Activated B cell treated with CpG ODN at 0.5 μM for 24 hours (primary cell): ENCODE data around the gene GOLGA6A. TPM values are rescaled to one million over a fixed set of nuclear protein-coding genes. Genes with fewer than 3 reads are reported as not detected.
"Not testable (repeated sequence)": the region's sequence is repeated elsewhere in the genome, so short reads cannot be mapped to it uniquely, and the experiment has no call there.

Experiments used
- ATAC-seq: fragments of 200-7000 bp; cut with Tn5 transposase; one replicate; pipeline ENCODE4 v1.10.0; 2021; ENCODE audit warnings: low read depth, mild to moderate bottlenecking, moderate library complexity
- CTCF ChIA-PET: fragments of 350-600 bp; sonication (Branson Sonifier 250); formaldehyde crosslinking; loops from one replicate; lab custom pipeline; 2021; ENCODE audit warnings: antibody characterized with exemption; lab: Charles Lee
- POLR2A ChIA-PET: fragments of 350-600 bp; sonication (Branson Sonifier 250); formaldehyde crosslinking; loops from one replicate; lab custom pipeline; 2021; ENCODE audit warnings: antibody characterized with exemption; lab: Charles Lee
- DNase-seq: peaks from one replicate; pipeline ENCODE4 v3.0.0; 2022
- H3K27ac Mint-ChIP-seq: one replicate; pipeline ENCODE4 v1.8.0; 2020; ENCODE audit warnings: mixed read lengths
- H3K27me3 Mint-ChIP-seq: one replicate; pipeline ENCODE4 v1.8.0; 2021; ENCODE audit warnings: mixed read lengths
- H3K36me3 Mint-ChIP-seq: one replicate; pipeline ENCODE4 v1.8.0; 2021; ENCODE audit warnings: low read depth, mixed read lengths
- H3K4me1 Mint-ChIP-seq: one replicate; pipeline ENCODE4 v1.8.0; 2021; ENCODE audit warnings: mixed read lengths
- H3K4me3 Mint-ChIP-seq: one replicate; pipeline ENCODE4 v1.8.0; 2020; ENCODE audit warnings: mild to moderate bottlenecking, mixed read lengths
- H3K9me3 Mint-ChIP-seq: one replicate; pipeline ENCODE4 v1.8.0; 2020; ENCODE audit warnings: mixed read lengths
- CTCF ChIP-seq: fragments of 200-600 bp; IDR thresholded peaks from one replicate; pipeline ENCODE4 v1.8.0; 2022; ENCODE audit warnings: antibody characterized with exemption, mild to moderate bottlenecking
- intact Hi-C: fragments of 100-400 bp; cut with micrococcal nuclease; formaldehyde crosslinking; loops from one replicate; pipeline ENCODE4 v1.15.1; 2024
- total RNA-seq: library from RNA; stranded (reverse); gene quantifications from 2 replicates; pipeline ENCODE4 v1.2.3, GENCODE V29; 2022

GOLGA6A gene
- total RNA-seq, 1 donor from 2014 or later: not detected

GRCh38 chr15:74096753-74097474 lies 14.6 kb upstream of the GOLGA6A start:
- CTCF ChIA-PET, H3K4me1 Mint-ChIP-seq, H3K27me3 Mint-ChIP-seq, H3K27ac Mint-ChIP-seq, H3K36me3 Mint-ChIP-seq, intact Hi-C loops, POLR2A ChIA-PET, DNase-seq, H3K4me3 Mint-ChIP-seq, ATAC-seq, H3K9me3 Mint-ChIP-seq: not testable (repeated sequence)

- H3K4me1 Mint-ChIP-seq, H3K36me3 Mint-ChIP-seq, DNase-seq, CTCF ChIA-PET, H3K4me3 Mint-ChIP-seq, H3K9me3 Mint-ChIP-seq, intact Hi-C loops, H3K27me3 Mint-ChIP-seq, H3K27ac Mint-ChIP-seq, POLR2A ChIA-PET, ATAC-seq: not testable (repeated sequence)
Observed at GRCh38 chr15:74095610-74096009, 13.3 kb upstream of the GOLGA6A start.

- DNase-seq: not testable (repeated sequence)
Observed at GRCh38 chr15:74094567-74094966, 12.2 kb upstream of the GOLGA6A start.

GRCh38 chr15:74075781-74076180 lies 6.6 kb downstream of the GOLGA6A start:
- H3K4me3 Mint-ChIP-seq, ATAC-seq, DNase-seq, H3K36me3 Mint-ChIP-seq, H3K27ac Mint-ChIP-seq, intact Hi-C loops, H3K27me3 Mint-ChIP-seq, CTCF ChIA-PET, H3K9me3 Mint-ChIP-seq, POLR2A ChIA-PET, H3K4me1 Mint-ChIP-seq: not testable (repeated sequence)

More at GRCh38 chr15:74094567-74094966, 12.2 kb upstream of the GOLGA6A start:
- H3K27me3 Mint-ChIP-seq, H3K9me3 Mint-ChIP-seq, ATAC-seq, CTCF ChIA-PET, POLR2A ChIA-PET, H3K4me1 Mint-ChIP-seq, H3K36me3 Mint-ChIP-seq, H3K27ac Mint-ChIP-seq, intact Hi-C loops, H3K4me3 Mint-ChIP-seq: not testable (repeated sequence)

- DNase-seq, H3K9me3 Mint-ChIP-seq, H3K36me3 Mint-ChIP-seq, POLR2A ChIA-PET, H3K27me3 Mint-ChIP-seq, ATAC-seq, H3K4me1 Mint-ChIP-seq, CTCF ChIA-PET, intact Hi-C loops, H3K4me3 Mint-ChIP-seq, H3K27ac Mint-ChIP-seq: not testable (repeated sequence)
Observed at GRCh38 chr15:74072614-74073337, 9.6 kb downstream of the GOLGA6A start.

- H3K4me1 Mint-ChIP-seq, intact Hi-C loops, H3K36me3 Mint-ChIP-seq, POLR2A ChIA-PET, H3K27ac Mint-ChIP-seq, DNase-seq, ATAC-seq, H3K27me3 Mint-ChIP-seq, H3K4me3 Mint-ChIP-seq, CTCF ChIA-PET, H3K9me3 Mint-ChIP-seq: not testable (repeated sequence)
Observed at GRCh38 chr15:74072132-74072531, 10.2 kb downstream of the GOLGA6A start.

- H3K9me3 Mint-ChIP-seq, DNase-seq, H3K4me1 Mint-ChIP-seq, intact Hi-C loops, ATAC-seq, H3K36me3 Mint-ChIP-seq, POLR2A ChIA-PET, CTCF ChIA-PET, H3K27me3 Mint-ChIP-seq, H3K27ac Mint-ChIP-seq, H3K4me3 Mint-ChIP-seq: not testable (repeated sequence)
Observed at GRCh38 chr15:74071645-74072044, 10.7 kb downstream of the GOLGA6A start.

GRCh38 chr15:74065684-74066411 lies 16.5 kb downstream of the GOLGA6A start:
- H3K4me3 Mint-ChIP-seq, POLR2A ChIA-PET, H3K4me1 Mint-ChIP-seq, H3K27me3 Mint-ChIP-seq, intact Hi-C loops, H3K9me3 Mint-ChIP-seq, H3K27ac Mint-ChIP-seq, CTCF ChIA-PET, H3K36me3 Mint-ChIP-seq: not testable (repeated sequence)
- ATAC-seq: peak; percentile 97
- TF ChIP-seq CTCF: peak; percentile 27
- peak; percentile 43 for DNase-seq

GRCh38 chr15:74064822-74065221 lies 17.5 kb downstream of the GOLGA6A start:
- H3K36me3 Mint-ChIP-seq, POLR2A ChIA-PET, H3K27me3 Mint-ChIP-seq, intact Hi-C loops, H3K4me3 Mint-ChIP-seq, DNase-seq, H3K4me1 Mint-ChIP-seq, H3K27ac Mint-ChIP-seq, CTCF ChIA-PET, ATAC-seq, H3K9me3 Mint-ChIP-seq: not testable (repeated sequence)

- not testable (repeated sequence) for DNase-seq
Observed at GRCh38 chr15:74064183-74064582, 18.2 kb downstream of the GOLGA6A start.

More at GRCh38 chr15:74064183-74064582, 18.2 kb downstream of the GOLGA6A start:
- H3K27ac Mint-ChIP-seq, H3K4me1 Mint-ChIP-seq, intact Hi-C loops, H3K36me3 Mint-ChIP-seq, H3K4me3 Mint-ChIP-seq, CTCF ChIA-PET, POLR2A ChIA-PET, ATAC-seq, H3K9me3 Mint-ChIP-seq, H3K27me3 Mint-ChIP-seq: not testable (repeated sequence)
